HepG2 (cell line): ENCODE measurements around the gene COQ10B. TPM values are rescaled to one million over a fixed set of nuclear protein-coding genes. Genes with fewer than 3 reads are reported as not detected.

Experiments used
- CHD4 ChIP-seq: fragments of 200-600 bp; sonication (generic); IDR thresholded peaks from 2 replicates; pipeline ENCODE4 v1.7.0; 2017; ENCODE audit warnings: mild to moderate bottlenecking, low read length, borderline replicate concordance
- DR1 ChIP-seq: sonication (generic); formaldehyde crosslinking; IDR thresholded peaks from 2 replicates; pipeline ENCODE4 v1.8.0; 2021; ENCODE audit warnings: mild to moderate bottlenecking, missing genetic modification reagents, inconsistent platforms
- GLI4 ChIP-seq: sonication (generic); formaldehyde crosslinking; IDR thresholded peaks from 2 replicates; pipeline ENCODE4 v1.5.1; 2020; ENCODE audit warnings: missing genetic modification reagents, mild to moderate bottlenecking, moderate library complexity, borderline replicate concordance
- LCORL ChIP-seq, 2 experiments: fragments of 450-650 bp in 1 of 2; sonication (generic) in 1 of 2; formaldehyde crosslinking in 1 of 2; IDR thresholded peaks; 2 replicates each; pipeline versions ENCODE4 v1.5.0 to v1.6.1; 2017 to 2020; ENCODE audit warnings: antibody characterized with exemption in 1 of 2, missing genetic modification reagents in 1 of 2
- MBNL3 ChIP-seq: fragments of 250-450 bp; sonication (Bioruptor Pico); conservative IDR thresholded peaks from 2 replicates; pipeline ENCODE4 v1.8.0; 2022; ENCODE audit warnings: mild to moderate bottlenecking, inconsistent platforms
- NBN ChIP-seq: fragments of 450-650 bp; conservative IDR thresholded peaks from 2 replicates; pipeline ENCODE4 v1.6.1; 2017
- NCOA2 ChIP-seq: sonication (generic); formaldehyde crosslinking; IDR thresholded peaks from 2 replicates; pipeline ENCODE4 v1.8.0; 2022; ENCODE audit warnings: inconsistent platforms
- NFATC3 ChIP-seq: sonication (generic); formaldehyde crosslinking; IDR thresholded peaks from 2 replicates; pipeline ENCODE4 v1.5.1; 2020; ENCODE audit warnings: mild to moderate bottlenecking, missing genetic modification reagents
- NFIB ChIP-seq: sonication (generic); formaldehyde crosslinking; IDR thresholded peaks from 2 replicates; pipeline ENCODE4 v1.9.0; 2021; ENCODE audit warnings: missing genetic modification reagents, mild to moderate bottlenecking, borderline replicate concordance
- SNRNP70 ChIP-seq: fragments of 200-400 bp; formaldehyde crosslinking; IDR thresholded peaks from 2 replicates; pipeline ENCODE4 v1.6.1; 2017; ENCODE audit warnings: mild to moderate bottlenecking, low read depth, low read length, moderate library complexity
- TARDBP ChIP-seq: sonication (generic); formaldehyde crosslinking; IDR thresholded peaks from 2 replicates; pipeline ENCODE4 v1.8.0; 2022; ENCODE audit warnings: mild to moderate bottlenecking, missing genetic modification reagents
- THAP11 ChIP-seq: IDR thresholded peaks from 2 replicates; pipeline ENCODE4 v1.6.1; 2016; ENCODE audit warnings: missing biosample characterization, missing genetic modification reagents
- TOPORS ChIP-seq: sonication (generic); formaldehyde crosslinking; IDR thresholded peaks from 2 replicates; pipeline ENCODE4 v1.8.0; 2023; ENCODE audit warnings: mild to moderate bottlenecking, missing genetic modification reagents
- U2AF1 ChIP-seq: fragments of 200-400 bp; formaldehyde crosslinking; optimal IDR thresholded peaks from 2 replicates; pipeline ENCODE3; 2017; ENCODE audit warnings: mild to moderate bottlenecking, low read depth, low read length
- ZFP36 ChIP-seq: fragments of 150-350 bp; IDR thresholded peaks from 2 replicates; pipeline ENCODE4 v1.6.1; 2018; ENCODE audit warnings: borderline replicate concordance, low read length, low read depth; ENCODE audit not compliant: partially characterized antibody
- ZNF17 ChIP-seq: sonication (generic); formaldehyde crosslinking; IDR thresholded peaks from 2 replicates; pipeline ENCODE4 v1.5.0; 2020; ENCODE audit warnings: mild to moderate bottlenecking, missing genetic modification reagents
- ZNF282 ChIP-seq: fragments of 450-650 bp; IDR thresholded peaks from 2 replicates; pipeline ENCODE4 v1.6.1; 2018; ENCODE audit not compliant: partially characterized antibody
- ZNF589 ChIP-seq: sonication (generic); formaldehyde crosslinking; conservative IDR thresholded peaks from 2 replicates; pipeline ENCODE4 v1.8.0; 2022; ENCODE audit warnings: mild to moderate bottlenecking, moderate library complexity, missing genetic modification reagents
- ZNF724P ChIP-seq: sonication (generic); formaldehyde crosslinking; IDR thresholded peaks from 2 replicates; pipeline ENCODE4 v1.8.0; 2022; ENCODE audit warnings: missing genetic modification reagents, borderline replicate concordance
- ZNF776 ChIP-seq: sonication (generic); formaldehyde crosslinking; IDR thresholded peaks from 2 replicates; pipeline ENCODE4 v1.4.0; 2020; ENCODE audit warnings: mild to moderate bottlenecking, missing genetic modification reagents
- ZSCAN12 ChIP-seq: sonication (generic); formaldehyde crosslinking; IDR thresholded peaks from 2 replicates; pipeline ENCODE4 v1.9.0; 2021; ENCODE audit warnings: mild to moderate bottlenecking, missing genetic modification reagents
- polyA plus RNA-seq, 8 experiments: library from polyadenylated mRNA; depleted of rRNA in 3 of 8; stranded (reverse) in 7 of 8; unstranded in 1 of 8; fragments of >200 nt; fragmentation: Illumina TruSeq in 4 of 8; extraction: Trizol in 4 of 8; gene quantifications; 2 replicates each; pipeline versions ENCODE4 v1.2.1 to v1.2.3, GENCODE V29; 2011 to 2016; ENCODE audit warnings: low read depth in 4 of 8, missing spikeins in 1 of 8, mixed read lengths in 1 of 8; ENCODE audit not compliant: insufficient read depth in 1 of 8
- total RNA-seq, 5 experiments: library from RNA; depleted of rRNA; stranded (reverse); fragments of >200 nt; fragmentation: Illumina TruSeq; extraction: Trizol; gene quantifications; 2 replicates each; pipeline ENCODE4 v1.2.3, GENCODE V29; 2016; ENCODE audit warnings: low read depth in 1 of 5
- TF ChIP-seq, protein P1 (sequence below): sonication (generic); formaldehyde crosslinking; IDR thresholded peaks from 2 replicates; pipeline ENCODE4 v1.5.1; 2020; ENCODE audit warnings: missing genetic modification reagents, mild to moderate bottlenecking, borderline replicate concordance
- TF ChIP-seq, protein P2 (sequence below): sonication (generic); formaldehyde crosslinking; IDR thresholded peaks from 2 replicates; pipeline ENCODE4 v1.4.0; 2020; ENCODE audit warnings: mild to moderate bottlenecking, missing genetic modification reagents
- TF ChIP-seq, protein P3 (sequence below): fragments of 450-650 bp; IDR thresholded peaks from 2 replicates; pipeline ENCODE4 v1.6.1; 2017
- TF ChIP-seq, protein P4 (sequence below): sonication (generic); formaldehyde crosslinking; IDR thresholded peaks from 2 replicates; pipeline ENCODE4 v1.4.0; 2020; ENCODE audit warnings: missing genetic modification reagents, borderline replicate concordance

The COQ10B gene
- total and polyA plus RNA-seq, 2 of the 13 experiments (the other 11 are each of a cell fraction or from before 2014, with no cell fraction given), result 4.6 to 34.9 TPM

DNA sequence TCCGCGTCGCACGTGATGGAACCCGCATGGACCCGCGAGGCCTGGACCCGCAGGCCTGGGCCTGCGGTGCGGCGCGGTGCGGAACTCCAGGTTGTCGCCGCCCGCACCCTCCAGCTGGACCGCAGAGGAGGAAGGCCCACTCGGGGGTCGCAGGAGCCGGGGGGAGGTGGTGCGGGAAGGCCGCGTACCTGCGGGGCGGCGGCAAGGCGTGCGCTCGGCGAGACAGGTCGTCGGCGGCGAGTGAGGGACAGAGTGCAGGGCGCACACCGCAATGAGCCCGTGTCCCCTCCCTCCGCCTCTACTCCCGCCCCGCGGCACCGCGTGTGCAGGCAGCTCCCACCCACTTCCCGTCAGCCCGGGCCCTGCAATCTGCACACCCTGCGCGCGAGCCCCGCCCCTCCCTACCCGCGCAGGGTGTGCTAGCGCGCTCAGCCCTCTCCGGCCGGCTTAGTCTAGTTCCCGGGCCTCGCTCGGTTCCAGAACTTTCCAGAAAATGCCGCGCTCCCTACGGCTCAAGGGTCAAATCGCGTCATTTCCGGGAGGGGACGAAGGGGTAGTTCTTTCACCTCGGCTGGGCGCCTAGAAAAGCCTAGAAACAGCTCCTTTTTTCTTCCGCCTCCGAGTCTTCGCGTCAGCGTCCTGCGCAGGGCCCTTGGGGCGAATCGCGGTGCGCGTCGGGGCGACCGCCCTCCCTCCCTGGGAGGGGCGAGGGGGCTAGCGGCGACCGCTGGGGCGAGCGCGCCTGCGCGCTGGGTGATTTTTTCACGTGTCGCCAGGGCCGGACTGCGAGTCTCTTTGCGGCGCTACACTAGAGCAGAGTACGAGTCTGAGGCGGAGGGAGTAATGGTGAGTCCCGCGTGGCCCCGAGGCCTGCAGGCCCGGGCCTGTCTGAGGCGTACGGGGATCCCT lies 46.5 kb downstream of the COQ10B start, which contains the start of the genes HSPD1 and HSPE1 (continued):
- TF ChIP-seq U2AF1 (peak; percentile 68), ZNF282 (no peak), DR1 (peak; percentile 97), NBN (0 out of 2 replicates have a peak, but pooled peaks have one; percentile 11), TARDBP (CRISPR knock-in tag) (peak; percentile 98), NCOA2 (peak; percentile 82), MBNL3 (CRISPR knock-in tag) (no peak), ZFP36 (no peak), ZNF724P (CRISPR knock-in tag) (peak; percentile 83; the same call in 1 of the 2 replicates), ZSCAN12 (peak; percentile 44; the same call in 1 of the 2 replicates), ZNF17 (CRISPR knock-in tag) (no peak; the same call in 1 of the 2 replicates), NFIB (CRISPR knock-in tag) (peak; percentile 96), TOPORS (CRISPR knock-in tag) (peak; percentile 97), ZNF589 (peak; percentile 90), CHD4 (no peak), THAP11 (CRISPR knock-in tag) (peak; percentile 95), LCORL (IDR thresholded peaks at IDR 0.05) (no peak), LCORL (CRISPR knock-in tag; IDR thresholded peaks at IDR 0.05) (peak; percentile 50; the same call in 1 of the 2 replicates), NFATC3 (peak; percentile 53; the same call in 1 of the 2 replicates), GLI4 (CRISPR knock-in tag) (peak; percentile 90), ZNF776 (CRISPR knock-in tag) (peak; percentile 96), SNRNP70 (no peak)
- TF ChIP-seq, protein P1, sequence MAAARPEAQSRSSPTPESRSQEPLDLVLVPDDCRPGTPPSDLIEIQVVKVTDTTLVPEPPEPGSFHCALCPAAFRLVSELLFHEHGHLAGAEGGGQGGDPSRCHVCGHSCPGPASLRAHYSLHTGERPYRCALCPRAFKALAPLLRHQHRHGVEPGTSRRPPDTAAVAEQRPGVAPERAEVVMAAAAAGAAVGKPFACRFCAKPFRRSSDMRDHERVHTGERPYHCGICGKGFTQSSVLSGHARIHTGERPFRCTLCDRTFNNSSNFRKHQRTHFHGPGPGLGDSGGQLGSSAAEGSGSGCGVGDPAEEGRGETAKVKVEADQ (CRISPR knock-in tag), result peak; percentile 93
- TF ChIP-seq, protein P2, sequence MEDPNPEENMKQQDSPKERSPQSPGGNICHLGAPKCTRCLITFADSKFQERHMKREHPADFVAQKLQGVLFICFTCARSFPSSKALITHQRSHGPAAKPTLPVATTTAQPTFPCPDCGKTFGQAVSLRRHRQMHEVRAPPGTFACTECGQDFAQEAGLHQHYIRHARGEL, result peak; percentile 85
- TF ChIP-seq, protein P3, sequence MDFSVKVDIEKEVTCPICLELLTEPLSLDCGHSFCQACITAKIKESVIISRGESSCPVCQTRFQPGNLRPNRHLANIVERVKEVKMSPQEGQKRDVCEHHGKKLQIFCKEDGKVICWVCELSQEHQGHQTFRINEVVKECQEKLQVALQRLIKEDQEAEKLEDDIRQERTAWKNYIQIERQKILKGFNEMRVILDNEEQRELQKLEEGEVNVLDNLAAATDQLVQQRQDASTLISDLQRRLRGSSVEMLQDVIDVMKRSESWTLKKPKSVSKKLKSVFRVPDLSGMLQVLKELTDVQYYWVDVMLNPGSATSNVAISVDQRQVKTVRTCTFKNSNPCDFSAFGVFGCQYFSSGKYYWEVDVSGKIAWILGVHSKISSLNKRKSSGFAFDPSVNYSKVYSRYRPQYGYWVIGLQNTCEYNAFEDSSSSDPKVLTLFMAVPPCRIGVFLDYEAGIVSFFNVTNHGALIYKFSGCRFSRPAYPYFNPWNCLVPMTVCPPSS, result no peak
- TF ChIP-seq, protein P4, sequence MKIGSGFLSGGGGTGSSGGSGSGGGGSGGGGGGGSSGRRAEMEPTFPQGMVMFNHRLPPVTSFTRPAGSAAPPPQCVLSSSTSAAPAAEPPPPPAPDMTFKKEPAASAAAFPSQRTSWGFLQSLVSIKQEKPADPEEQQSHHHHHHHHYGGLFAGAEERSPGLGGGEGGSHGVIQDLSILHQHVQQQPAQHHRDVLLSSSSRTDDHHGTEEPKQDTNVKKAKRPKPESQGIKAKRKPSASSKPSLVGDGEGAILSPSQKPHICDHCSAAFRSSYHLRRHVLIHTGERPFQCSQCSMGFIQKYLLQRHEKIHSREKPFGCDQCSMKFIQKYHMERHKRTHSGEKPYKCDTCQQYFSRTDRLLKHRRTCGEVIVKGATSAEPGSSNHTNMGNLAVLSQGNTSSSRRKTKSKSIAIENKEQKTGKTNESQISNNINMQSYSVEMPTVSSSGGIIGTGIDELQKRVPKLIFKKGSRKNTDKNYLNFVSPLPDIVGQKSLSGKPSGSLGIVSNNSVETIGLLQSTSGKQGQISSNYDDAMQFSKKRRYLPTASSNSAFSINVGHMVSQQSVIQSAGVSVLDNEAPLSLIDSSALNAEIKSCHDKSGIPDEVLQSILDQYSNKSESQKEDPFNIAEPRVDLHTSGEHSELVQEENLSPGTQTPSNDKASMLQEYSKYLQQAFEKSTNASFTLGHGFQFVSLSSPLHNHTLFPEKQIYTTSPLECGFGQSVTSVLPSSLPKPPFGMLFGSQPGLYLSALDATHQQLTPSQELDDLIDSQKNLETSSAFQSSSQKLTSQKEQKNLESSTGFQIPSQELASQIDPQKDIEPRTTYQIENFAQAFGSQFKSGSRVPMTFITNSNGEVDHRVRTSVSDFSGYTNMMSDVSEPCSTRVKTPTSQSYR (CRISPR knock-in tag), result no peak
